ENCODE measurements around the gene FANCF.
A peak's percentile ranks its signal among the peaks of the same experiment; 100 is the strongest.

FANCF gene

DNA sequence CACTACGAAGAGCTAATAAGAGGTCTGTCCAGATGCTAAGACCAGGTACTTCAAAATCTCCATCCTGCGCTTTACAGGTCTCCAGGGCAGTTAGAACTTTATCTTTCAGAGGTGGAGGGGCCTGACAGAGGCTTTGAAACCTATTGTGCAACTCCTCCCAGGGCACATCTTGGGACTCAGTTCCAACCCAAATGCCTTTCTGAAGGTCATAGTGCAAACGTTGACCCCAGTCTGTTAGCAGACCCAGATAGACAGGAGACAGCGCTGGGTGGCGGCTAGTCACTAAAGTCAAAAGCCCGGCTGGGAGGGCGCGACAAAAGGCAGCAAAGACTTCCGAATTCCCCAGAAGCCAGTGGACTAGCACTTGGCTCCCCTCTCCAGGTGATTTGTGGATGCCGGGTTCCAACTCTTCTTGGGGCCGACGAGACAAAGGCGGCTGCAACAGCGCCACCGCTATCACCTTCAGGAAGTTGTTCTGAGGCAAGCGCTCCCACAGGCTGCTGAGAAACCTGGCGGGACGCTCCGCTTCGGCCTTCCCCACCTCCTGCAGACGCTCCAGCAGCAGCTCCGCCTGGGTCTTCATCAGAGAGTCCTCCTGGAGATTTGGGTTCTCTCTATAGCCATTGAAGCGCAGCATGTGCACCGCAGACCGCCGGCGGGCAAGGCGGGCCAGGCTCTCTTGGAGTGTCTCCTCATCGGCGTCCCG is 728 bp downstream of the FANCF start:
- peak; percentile 35 for DNase-seq (ENCODE audit: low spot score)

DNA sequence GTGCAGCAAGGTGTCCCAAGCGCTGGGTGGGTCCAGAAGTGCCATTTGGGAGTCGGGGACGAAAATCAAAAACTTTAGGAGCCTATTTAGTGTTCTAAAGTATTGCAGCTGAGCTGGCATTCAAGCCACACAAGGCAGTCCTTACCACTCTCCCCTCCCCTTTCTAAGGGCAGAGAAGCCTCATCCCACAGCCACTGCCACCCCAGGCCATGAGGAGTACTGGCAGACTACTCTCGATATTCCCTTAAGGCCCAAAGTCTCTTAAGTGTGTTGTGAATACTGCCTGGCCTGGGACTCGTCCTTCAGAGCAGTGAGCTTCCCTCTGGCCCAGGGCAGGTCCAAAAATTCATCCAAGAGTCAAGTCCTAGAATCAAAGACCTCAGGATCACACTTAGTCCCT is 7.8 kb downstream of the FANCF start:
- no peak for DNase-seq (ENCODE audit: low spot score)

DNA sequence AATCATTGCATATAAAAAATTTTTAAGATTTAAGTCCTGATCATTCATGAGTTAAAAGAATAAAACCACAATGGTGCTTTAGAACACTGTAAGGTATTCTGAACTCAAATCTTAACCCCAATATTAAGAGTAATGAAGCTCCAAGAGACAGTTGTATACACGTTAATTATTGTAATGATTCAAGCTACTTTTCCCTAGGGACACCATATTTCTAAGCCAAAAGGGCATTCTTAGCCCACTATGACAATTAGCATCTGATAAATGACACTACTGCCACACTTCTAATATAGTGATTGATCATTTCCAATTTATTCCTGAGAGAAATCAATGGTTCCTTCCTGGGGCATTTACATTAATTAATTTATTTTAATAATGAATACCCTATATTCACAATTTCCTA is 21.7 kb downstream of the FANCF start:
- DNase-seq (ENCODE audit: low spot score) = no peak

DNA sequence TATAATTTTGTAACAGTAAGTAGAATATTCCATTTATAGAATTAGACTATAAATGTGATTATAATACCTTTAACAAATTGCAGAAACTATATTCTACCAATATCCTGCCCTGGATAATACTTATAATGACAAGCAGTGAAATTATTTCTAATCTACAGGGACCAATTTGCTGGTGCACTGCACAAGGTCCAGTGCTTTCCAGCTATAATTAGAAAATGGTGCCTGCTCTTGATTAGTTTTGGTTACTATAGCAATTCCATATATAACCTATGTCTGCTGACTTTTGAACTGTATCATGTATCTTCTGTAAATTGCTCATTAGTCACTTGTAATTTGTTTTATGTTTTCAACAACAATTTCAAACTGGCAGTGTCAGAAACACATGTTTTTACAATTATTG is 23.1 kb downstream of the FANCF start:
- no peak for DNase-seq (ENCODE audit: low spot score)

DNA sequence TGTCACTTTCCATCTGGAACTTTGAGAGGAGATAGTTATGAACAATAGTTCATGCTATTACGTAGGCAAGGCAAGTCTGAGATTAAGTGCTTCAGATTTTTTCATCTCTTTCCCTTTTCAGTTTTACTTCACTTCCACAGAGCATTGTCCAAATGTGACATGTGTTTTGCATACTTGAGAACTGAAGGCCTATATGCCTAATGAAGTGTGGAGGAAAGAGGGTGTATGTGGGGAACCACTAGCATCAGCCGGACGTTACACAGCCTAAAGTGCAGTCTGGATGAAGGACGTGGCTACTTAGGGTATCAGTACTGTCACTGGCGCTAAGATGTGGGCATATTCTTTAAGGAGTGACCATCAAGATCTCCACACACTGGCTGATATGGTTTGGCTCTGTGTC is 26.2 kb downstream of the FANCF start:
- DNase-seq (ENCODE audit: low spot score) = no peak

DNA sequence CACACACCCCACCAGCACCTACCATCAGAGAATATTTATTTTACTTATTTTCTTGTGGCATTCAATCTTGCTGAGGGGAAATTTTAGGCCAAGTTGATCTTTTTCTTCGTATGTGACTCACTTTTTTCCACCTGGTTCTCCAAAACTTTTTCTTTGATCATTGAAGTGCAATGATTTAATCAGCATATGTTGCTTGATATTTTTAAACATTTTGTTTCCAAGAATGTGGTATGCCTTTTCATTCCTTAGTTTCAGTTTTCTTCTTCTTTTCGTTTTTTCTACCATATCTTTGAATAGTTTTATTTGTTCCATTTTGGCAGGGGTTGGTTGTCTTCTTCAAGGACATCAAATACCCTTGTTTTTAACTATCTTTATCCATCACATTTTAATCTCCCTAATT is 28.6 kb downstream of the FANCF start:
- no peak for DNase-seq (ENCODE audit: low spot score)

DNA sequence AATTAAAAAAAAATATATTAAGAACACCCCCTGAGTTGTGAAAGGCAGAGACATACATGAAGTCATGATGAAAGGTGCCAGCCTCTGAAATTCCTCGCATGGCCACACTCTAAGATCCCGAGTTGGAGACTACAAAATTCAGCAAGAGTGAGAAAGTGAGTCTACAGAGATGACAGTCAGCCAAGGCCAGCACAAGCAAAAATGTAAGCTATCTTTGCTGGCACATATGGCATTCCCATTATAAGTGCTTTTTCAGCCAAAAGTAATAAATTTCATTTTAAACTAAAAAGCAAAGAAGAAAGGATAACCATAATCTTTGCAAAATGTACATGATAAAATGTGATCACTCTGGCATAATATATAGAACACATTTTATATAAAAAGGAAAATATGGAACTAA is 40.6 kb downstream of the FANCF start:
- no peak for DNase-seq (ENCODE audit: low spot score)

DNA sequence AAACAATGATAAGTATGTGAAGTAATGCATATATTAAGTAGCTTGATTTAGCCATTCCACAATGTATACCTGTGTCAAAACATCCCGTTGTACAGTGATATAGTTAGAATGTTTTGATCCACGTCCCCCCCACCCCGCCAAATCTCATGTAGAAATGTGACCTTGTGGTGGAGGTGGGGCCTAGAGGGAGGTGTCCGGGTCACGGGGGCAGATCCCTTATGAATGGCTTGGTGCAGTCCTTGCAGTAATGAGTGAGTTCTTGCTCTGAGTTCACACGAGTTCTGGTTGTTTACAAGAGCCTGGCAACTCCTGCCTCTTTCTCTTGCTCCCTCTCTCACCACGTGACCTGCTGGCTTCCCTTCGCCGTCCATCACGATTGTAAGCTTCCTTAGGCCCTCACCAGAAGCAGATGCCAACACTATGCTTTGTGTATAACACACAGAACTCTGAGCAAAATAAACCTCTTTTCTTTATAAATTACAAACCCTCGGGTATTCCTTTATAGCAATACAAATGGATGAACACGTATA is 41.6 kb downstream of the FANCF start:
- DNase-seq (ENCODE audit: low spot score) = no peak

DNA sequence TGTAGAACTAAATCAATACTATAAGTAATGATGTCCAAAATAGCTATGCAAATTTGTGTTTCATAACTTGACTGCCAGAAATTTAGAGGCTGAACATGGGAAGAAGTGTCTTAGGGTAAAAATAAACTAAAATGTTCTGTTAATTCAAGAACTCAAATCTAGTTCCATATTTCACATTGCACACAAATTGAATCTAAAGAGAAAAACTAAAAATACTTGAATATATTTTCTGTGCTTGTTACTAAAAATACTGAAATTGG is 43.5 kb downstream of the FANCF start:
- no peak for DNase-seq (ENCODE audit: low spot score)

DNA sequence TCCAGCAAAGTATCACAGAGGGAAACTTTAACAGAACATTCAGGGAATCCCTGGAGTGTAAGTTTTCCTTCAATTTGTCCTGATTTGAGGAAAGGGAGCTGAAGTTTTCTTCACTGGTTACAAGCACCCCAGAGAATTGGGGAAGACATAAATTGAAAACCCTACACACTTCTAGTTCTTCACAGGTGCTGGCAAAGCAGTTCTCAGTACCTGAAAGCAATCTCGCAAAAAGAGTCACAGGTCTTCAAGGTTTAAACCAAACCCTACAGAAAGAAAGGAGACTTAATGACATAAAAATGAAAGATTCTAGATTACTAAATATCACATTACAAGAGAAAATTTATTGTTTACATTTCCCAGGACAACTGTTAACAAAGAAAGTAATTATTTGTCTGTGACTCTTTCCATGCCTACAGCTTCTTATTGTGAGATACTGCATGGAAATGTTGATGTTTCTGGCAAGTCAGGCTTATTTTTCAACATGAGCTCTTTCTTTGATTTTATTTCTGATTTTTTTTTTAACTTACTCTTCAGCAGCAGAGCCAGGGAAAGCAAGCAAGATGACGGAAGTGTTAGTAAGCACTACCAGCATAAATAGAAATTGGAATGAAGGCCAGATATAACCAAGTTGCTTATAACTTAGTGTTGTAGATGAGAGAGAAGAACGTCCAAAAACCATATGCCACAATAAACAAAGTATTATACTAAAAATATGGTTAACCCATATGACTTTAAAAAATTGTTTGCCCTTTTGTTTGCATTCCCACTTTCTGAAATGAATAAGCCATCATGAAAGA is 44.1 kb downstream of the FANCF start:
- DNase-seq (ENCODE audit: low spot score) = no peak

DNA sequence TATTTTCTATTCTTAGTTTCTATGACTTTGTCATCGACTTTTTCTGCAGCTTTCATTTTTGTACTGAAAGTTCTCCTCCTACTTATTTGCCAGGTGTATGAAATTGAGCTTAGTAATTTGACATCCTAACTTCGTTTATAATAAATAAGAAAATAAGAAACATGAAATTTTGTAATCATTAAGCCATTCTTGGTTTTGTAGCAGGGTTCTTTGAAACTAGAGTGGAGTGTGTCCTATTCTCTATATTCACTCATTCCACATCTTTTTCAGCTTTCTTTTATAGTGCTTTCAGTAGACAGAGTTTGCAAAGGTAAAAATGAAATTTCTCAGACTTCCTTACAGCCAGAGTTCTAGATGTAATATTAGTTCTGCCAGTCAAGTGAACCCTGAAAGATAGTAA is 47.8 kb downstream of the FANCF start:
- DNase-seq (ENCODE audit: low spot score) = no peak

Measured in AG08395 (cell line).